CD14-positive monocyte (primary cell): ENCODE results near the gene MYL3. TPM values are rescaled to one million over a fixed set of nuclear protein-coding genes. Genes with fewer than 3 reads are reported as not detected.

ENCODE experiments used
- DNase-seq, 3 donors: peaks; one replicate each; pipeline ENCODE4 v3.0.0-alpha.2; 2011 to 2022
- H2AFZ ChIP-seq: 2 replicates; pipeline ENCODE4 v1.6.0; 2012; ENCODE audit warnings: mild to moderate bottlenecking, low read depth, low read length, inconsistent platforms; ENCODE audit not compliant: insufficient read depth, poor library complexity, severe bottlenecking
- H3K27ac ChIP-seq, 2 donors: 1 replicate in 1 of 2; 2 replicates in 1 of 2; pipeline ENCODE4 v1.5.1; 2012 to 2013; ENCODE audit warnings: low read length in 2 of 2, control low read depth in 1 of 2, inconsistent platforms in 1 of 2, low read depth in 1 of 2, mild to moderate bottlenecking in 1 of 2
- H3K27me3 ChIP-seq, 2 donors: one replicate each; pipeline versions ENCODE4 v1.6.0 to v1.6.1; 2011 to 2013; ENCODE audit warnings: low read length in 2 of 2; ENCODE audit not compliant: control insufficient read depth in 2 of 2, insufficient read depth in 2 of 2
- H3K36me3 ChIP-seq, 2 donors: replicated peaks in 1 of 2; 1 replicate in 1 of 2; 2 replicates in 1 of 2; pipeline versions ENCODE4 v1.5.1 to v1.6.1; 2012 to 2013; ENCODE audit warnings: low read length in 2 of 2, control low read depth in 1 of 2, inconsistent platforms in 1 of 2, mild to moderate bottlenecking in 1 of 2; ENCODE audit not compliant: insufficient read depth in 2 of 2, control insufficient read depth in 1 of 2
- H3K4me1 ChIP-seq, 2 donors: 1 replicate in 1 of 2; 2 replicates in 1 of 2; pipeline versions ENCODE4 v1.5.1 to v1.6.1; 2012 to 2013; ENCODE audit warnings: low read length in 2 of 2, control low read depth in 1 of 2, inconsistent platforms in 1 of 2, mild to moderate bottlenecking in 1 of 2, moderate library complexity in 1 of 2; ENCODE audit not compliant: insufficient read depth in 2 of 2, control insufficient read depth in 1 of 2
- H3K4me2 ChIP-seq: replicated peaks from 2 replicates; pipeline ENCODE3; 2012; ENCODE audit warnings: low read length, moderate library complexity, mild to moderate bottlenecking; ENCODE audit not compliant: poor library complexity, severe bottlenecking; ENCODE audit errors: extremely low read depth
- H3K4me3 ChIP-seq, 3 experiments: fragments of 200-600 bp in 1 of 3; sonication (generic) in 1 of 3; replicated peaks in 1 of 3; 1 replicate in 2 of 3; 2 replicates in 1 of 3; pipeline ENCODE4 v1.5.1; 2011 to 2013; ENCODE audit warnings: low read length in 3 of 3, mild to moderate bottlenecking in 3 of 3, control low read depth in 2 of 3, low read depth in 2 of 3, inconsistent platforms in 1 of 3, moderate library complexity in 1 of 3
- H3K79me2 ChIP-seq: 2 replicates; pipeline ENCODE4 v1.6.0; 2012; ENCODE audit warnings: mild to moderate bottlenecking, control low read depth, inconsistent platforms, low read length, moderate library complexity; ENCODE audit not compliant: insufficient read depth
- H3K9ac ChIP-seq: 2 replicates; pipeline ENCODE4 v1.6.0; 2017; ENCODE audit warnings: low read length, mild to moderate bottlenecking; ENCODE audit not compliant: insufficient read depth, poor library complexity, severe bottlenecking
- H3K9me3 ChIP-seq, 2 donors: replicated peaks in 1 of 2; 1 replicate in 1 of 2; 2 replicates in 1 of 2; pipeline versions ENCODE4 v1.5.1 to v1.6.1; 2012 to 2013; ENCODE audit warnings: low read length in 2 of 2, control low read depth in 1 of 2; ENCODE audit not compliant: control insufficient read depth in 1 of 2, insufficient read depth in 1 of 2
- H4K20me1 ChIP-seq: 2 replicates; pipeline ENCODE4 v1.6.0; 2012; ENCODE audit warnings: mild to moderate bottlenecking, low read length, control low read depth, moderate library complexity; ENCODE audit not compliant: insufficient read depth
- H3K27ac Mint-ChIP-seq, 7 donors: one replicate each; pipeline ENCODE4 v1.8.0; 2020; ENCODE audit warnings: mild to moderate bottlenecking in 7 of 7, mixed read lengths in 7 of 7, moderate library complexity in 6 of 7, inconsistent platforms in 2 of 7
- H3K27me3 Mint-ChIP-seq, 3 donors: one replicate each; pipeline ENCODE4 v1.8.0; 2021 to 2022; ENCODE audit warnings: low read depth in 3 of 3, mild to moderate bottlenecking in 3 of 3, mixed read lengths in 3 of 3, moderate library complexity in 3 of 3, inconsistent platforms in 1 of 3
- H3K36me3 Mint-ChIP-seq, 2 donors: one replicate each; pipeline ENCODE4 v1.8.0; 2020; ENCODE audit warnings: mixed read lengths in 2 of 2, inconsistent platforms in 1 of 2, mild to moderate bottlenecking in 1 of 2
- H3K4me1 Mint-ChIP-seq: one replicate; pipeline ENCODE4 v1.8.0; 2020; ENCODE audit warnings: mild to moderate bottlenecking, mixed read lengths
- H3K4me3 Mint-ChIP-seq, 2 donors: one replicate each; pipeline ENCODE4 v1.8.0; 2020; ENCODE audit warnings: mild to moderate bottlenecking in 2 of 2, mixed read lengths in 2 of 2, moderate library complexity in 1 of 2
- H3K9me3 Mint-ChIP-seq, 7 donors: one replicate each; pipeline ENCODE4 v1.8.0; 2020 to 2022; ENCODE audit warnings: mixed read lengths in 7 of 7, mild to moderate bottlenecking in 6 of 7, moderate library complexity in 6 of 7, inconsistent platforms in 2 of 7
- WGBS: methylation state at CpG from one replicate; pipeline ENCODE4 v1.1.5; 2013; ENCODE audit warnings: missing lambda C conversion rate; ENCODE audit not compliant: insufficient coverage; 5-methylcytosine and 5-hydroxymethylcytosine counted together
- intact Hi-C, 2 donors: fragments of 100-400 bp; cut with micrococcal nuclease; formaldehyde crosslinking; loops; one replicate each; pipeline versions ENCODE4 v1.15.0 to v1.15.1; 2023
- polyA plus RNA-seq, 3 donors: library from polyadenylated mRNA; depleted of rRNA in 1 of 3; unstranded in 2 of 3; stranded (reverse) in 1 of 3; fragments of 300-500 nt in 2 of 3; fragments of >200 nt in 1 of 3; fragmentation: Illumina TruSeq in 2 of 3; gene quantifications; 1 replicate in 2 of 3; 2 replicates in 1 of 3; pipeline ENCODE4 v1.2.3, GENCODE V29; 2012 to 2021
- TF ChIP-seq, protein P1 (sequence below): fragments of 200-600 bp; IDR thresholded peaks from one replicate; pipeline ENCODE4 v1.8.0; 2022; ENCODE audit warnings: antibody characterized with exemption, mild to moderate bottlenecking

MYL3 gene
- polyA plus RNA-seq, 3 donors: not detected

DNA sequence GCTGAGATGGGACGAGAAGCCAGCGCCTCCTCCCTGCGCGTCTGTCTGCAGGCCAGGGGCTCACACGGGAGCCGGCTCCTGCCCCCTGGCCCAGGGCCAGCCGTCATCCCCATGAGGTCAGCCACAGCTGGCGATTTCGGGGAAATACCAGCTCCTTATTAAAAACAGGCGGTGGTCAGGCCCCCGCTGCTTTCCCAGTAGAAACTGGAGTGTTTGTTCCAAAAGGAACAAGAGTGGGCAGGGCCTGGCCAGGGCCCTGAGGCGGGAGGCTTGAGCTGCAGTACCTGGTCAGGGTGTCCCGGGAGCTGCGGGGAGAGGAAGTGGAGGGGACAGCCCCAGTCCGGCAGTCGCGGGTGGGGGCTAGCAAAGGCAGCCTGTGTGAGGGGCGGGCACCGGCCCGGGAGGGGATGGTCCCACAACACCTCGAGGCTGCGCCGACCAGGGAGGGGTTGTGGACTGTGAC, 17.8 kb downstream of the MYL3 start:
- TF ChIP-seq, protein P1, sequence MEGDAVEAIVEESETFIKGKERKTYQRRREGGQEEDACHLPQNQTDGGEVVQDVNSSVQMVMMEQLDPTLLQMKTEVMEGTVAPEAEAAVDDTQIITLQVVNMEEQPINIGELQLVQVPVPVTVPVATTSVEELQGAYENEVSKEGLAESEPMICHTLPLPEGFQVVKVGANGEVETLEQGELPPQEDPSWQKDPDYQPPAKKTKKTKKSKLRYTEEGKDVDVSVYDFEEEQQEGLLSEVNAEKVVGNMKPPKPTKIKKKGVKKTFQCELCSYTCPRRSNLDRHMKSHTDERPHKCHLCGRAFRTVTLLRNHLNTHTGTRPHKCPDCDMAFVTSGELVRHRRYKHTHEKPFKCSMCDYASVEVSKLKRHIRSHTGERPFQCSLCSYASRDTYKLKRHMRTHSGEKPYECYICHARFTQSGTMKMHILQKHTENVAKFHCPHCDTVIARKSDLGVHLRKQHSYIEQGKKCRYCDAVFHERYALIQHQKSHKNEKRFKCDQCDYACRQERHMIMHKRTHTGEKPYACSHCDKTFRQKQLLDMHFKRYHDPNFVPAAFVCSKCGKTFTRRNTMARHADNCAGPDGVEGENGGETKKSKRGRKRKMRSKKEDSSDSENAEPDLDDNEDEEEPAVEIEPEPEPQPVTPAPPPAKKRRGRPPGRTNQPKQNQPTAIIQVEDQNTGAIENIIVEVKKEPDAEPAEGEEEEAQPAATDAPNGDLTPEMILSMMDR: no peak
- intact Hi-C loops: no loop called here
- peaks cover 10 to 30% (median 20%) of the 10 kb centered on the region in 3 donors for H3K27me3 Mint-ChIP-seq
- 2% methylated on average over 15 of the region's 23 CpGs for WGBS
- H2AFZ ChIP-seq: peak overlapping the region; percentile 84
- H3K27ac Mint-ChIP-seq: peak overlapping the region in 1 of 7 donors; percentile 50
- H3K36me3 Mint-ChIP-seq: no peaks in the 10 kb centered on the region
- peaks cover 0 to 19% of the 10 kb centered on the region in 2 donors for H3K27me3 ChIP-seq
- H3K4me3 ChIP-seq: peak overlapping the region; percentile 64 to 76 (median 65)
- peaks cover 5 to 11% of the 10 kb centered on the region in 2 donors for H3K9me3 ChIP-seq
- H3K79me2 ChIP-seq: no peaks in the 10 kb centered on the region
- peak overlapping the region; percentile 56 for H3K9ac ChIP-seq
- peaks cover 11 to 19% (median 15%) of the 10 kb centered on the region in 7 donors for H3K9me3 Mint-ChIP-seq
- peak overlapping the region; percentile 79 to 91 for H3K4me3 Mint-ChIP-seq
- H4K20me1 ChIP-seq: no peaks in the 10 kb centered on the region
- H3K4me1 Mint-ChIP-seq: peaks cover 13% of the 10 kb centered on the region
- H3K4me1 ChIP-seq: peaks cover 17 to 21% of the 10 kb centered on the region in 2 donors
- peak; percentile 5 to 39 (median 18) for DNase-seq
- H3K4me2 ChIP-seq: peak overlapping the region; percentile 96
- H3K27ac ChIP-seq: no peak overlapping the region
- H3K36me3 ChIP-seq: no peaks in the 10 kb centered on the region

DNA sequence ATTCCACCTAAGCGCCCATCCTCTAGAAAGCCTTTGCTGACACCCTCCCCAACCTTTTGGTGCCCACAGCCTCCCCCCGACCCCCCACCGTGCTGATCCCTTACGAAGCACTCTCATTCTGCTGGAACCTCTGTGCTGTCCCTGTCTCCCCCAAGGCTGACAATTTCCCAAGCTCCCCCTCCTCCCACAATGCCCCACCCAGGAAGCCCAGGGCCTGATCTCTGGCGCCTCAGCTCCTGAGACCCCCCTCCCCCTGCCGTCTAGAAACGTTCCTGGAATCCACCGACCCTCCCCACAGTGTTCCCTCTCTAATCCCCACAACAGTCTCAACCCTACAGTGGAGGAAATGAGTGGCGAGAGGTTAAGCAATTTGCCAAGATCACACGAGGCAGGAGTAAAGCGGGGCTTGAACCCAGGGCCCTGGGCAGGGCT, 18.3 kb downstream of the MYL3 start:
- Mint-ChIP-seq H3K4me1 (peaks cover 13% of the 10 kb centered on the region), H3K4me3 (peak overlapping the region; percentile 79 to 91), H3K36me3 (no peaks in the 10 kb centered on the region), H3K27me3 (peaks cover 10 to 30% (median 20%) of the 10 kb centered on the region in 3 donors), H3K27ac (peak overlapping the region in 1 of 7 donors; percentile 46), H3K9me3 (peaks cover 16 to 24% (median 20%) of the 10 kb centered on the region in 7 donors)
- peaks cover 17 to 21% of the 10 kb centered on the region in 2 donors for H3K4me1 ChIP-seq
- peak overlapping the region in 1 of 3 experiments; percentile 76 for H3K4me3 ChIP-seq
- intact Hi-C loops: no loop called here
- H3K4me2 ChIP-seq: peak overlapping the region; percentile 96
- DNase-seq: no peak
- peaks cover 0 to 19% of the 10 kb centered on the region in 2 donors for H3K27me3 ChIP-seq
- H4K20me1 ChIP-seq: no peaks in the 10 kb centered on the region
- no peaks in the 10 kb centered on the region for H3K79me2 ChIP-seq
- TF ChIP-seq, protein P1: no peak
- 26% methylated on average over 9 of the region's 11 CpGs for WGBS
- H3K9me3 ChIP-seq: peaks cover 8 to 16% of the 10 kb centered on the region in 2 donors
- no peaks in the 10 kb centered on the region for H3K36me3 ChIP-seq
- no peak overlapping the region for H3K27ac ChIP-seq
- H3K9ac ChIP-seq: peak overlapping the region; percentile 56
- peak overlapping the region; percentile 84 for H2AFZ ChIP-seq
